ENCODE data around the gene MACROD2. TPM values are rescaled to one million over a fixed set of nuclear protein-coding genes. Genes with fewer than 3 reads are reported as not detected.

The MACROD2 gene
- total and polyA plus RNA-seq, 2 experiments from 2014 or later, result 2.8 to 4.3 TPM

DNA sequence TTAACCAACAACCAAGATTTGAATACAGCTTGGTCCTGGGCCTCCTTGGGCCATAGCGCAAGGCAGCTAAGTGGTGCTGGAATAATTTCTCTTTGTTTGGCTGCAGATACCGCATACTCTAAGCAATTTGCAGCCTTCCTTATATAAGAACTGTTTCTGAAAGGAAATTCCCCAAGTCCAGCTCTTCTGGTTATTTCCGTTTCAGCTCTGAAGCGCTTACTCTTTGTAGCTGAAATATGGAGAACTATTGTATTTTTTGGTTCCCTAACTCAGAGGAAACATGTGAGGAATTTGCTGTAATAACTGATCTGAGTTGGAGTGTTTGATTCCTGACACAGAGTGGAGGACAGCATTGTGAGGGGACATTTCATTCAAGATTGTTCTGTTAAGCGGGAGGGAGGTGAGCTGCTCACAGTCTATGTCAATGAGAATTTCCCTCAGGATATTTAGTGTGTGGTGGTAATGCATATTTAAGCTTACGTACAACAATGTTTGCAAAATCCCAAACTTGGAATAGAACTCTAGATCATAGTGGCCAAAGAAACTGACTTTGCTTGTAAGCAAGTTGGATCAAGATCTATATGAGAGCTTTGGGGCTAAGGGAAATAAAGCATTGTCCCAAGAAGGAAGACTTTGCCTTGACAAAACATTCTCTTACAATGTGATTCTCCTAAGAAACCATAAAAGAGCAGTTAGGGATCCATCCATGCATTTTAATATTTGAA is 918.7 kb downstream of the MACROD2 start:
- Histone ChIP-seq H3K4me3 (no peak overlapping the region), H2AFZ (no peak overlapping the region; the same call in 1 of the 2 replicates), H3K9me2 (ENCODE audit: insufficient read depth) (no peaks in the 10 kb centered on the region; the same call in 1 of the 2 replicates), H3K4me1 (ENCODE audit: insufficient read depth) (peaks cover 6% of the 10 kb centered on the region; the same call in 1 of the 2 replicates), H3K27me3 (ENCODE audit: insufficient read depth) (no peaks in the 10 kb centered on the region), H3F3A (replicated peaks; ENCODE audit: low read depth) (no peaks in the 10 kb centered on the region), H3K27ac (ENCODE audit: low read depth) (no peak overlapping the region), H3K4me2 (no peak overlapping the region), H3K36me3 (ENCODE audit: insufficient read depth) (no peaks in the 10 kb centered on the region), H4K20me1 (replicated peaks; ENCODE audit: insufficient read depth) (no peaks in the 10 kb centered on the region), H3K79me2 (replicated peaks; ENCODE audit: insufficient read depth) (no peaks in the 10 kb centered on the region)
- H3K4me1 Mint-ChIP-seq, result peaks cover 20% of the 10 kb centered on the region
- H3K27ac Mint-ChIP-seq, result no peak overlapping the region
- DNase-seq (ENCODE audit: low spot score) (no peak), ATAC-seq (no peak)
- TF ChIP-seq STAT1 (IDR thresholded peaks at IDR 0.05; ENCODE audit: unreplicated experiment), result no peak
- no peak for TF ChIP-seq NANOG (IDR thresholded peaks at IDR 0.05; ENCODE audit: borderline replicate concordance)
- TF ChIP-seq, protein P1, sequence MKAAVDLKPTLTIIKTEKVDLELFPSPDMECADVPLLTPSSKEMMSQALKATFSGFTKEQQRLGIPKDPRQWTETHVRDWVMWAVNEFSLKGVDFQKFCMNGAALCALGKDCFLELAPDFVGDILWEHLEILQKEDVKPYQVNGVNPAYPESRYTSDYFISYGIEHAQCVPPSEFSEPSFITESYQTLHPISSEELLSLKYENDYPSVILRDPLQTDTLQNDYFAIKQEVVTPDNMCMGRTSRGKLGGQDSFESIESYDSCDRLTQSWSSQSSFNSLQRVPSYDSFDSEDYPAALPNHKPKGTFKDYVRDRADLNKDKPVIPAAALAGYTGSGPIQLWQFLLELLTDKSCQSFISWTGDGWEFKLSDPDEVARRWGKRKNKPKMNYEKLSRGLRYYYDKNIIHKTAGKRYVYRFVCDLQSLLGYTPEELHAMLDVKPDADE (IDR thresholded peaks at IDR 0.05), result no peak
- no peak for TF ChIP-seq REST (IDR thresholded peaks at IDR 0.05; ENCODE audit: unreplicated experiment)
- TF ChIP-seq ZNF114 (CRISPR knock-in tag; IDR thresholded peaks at IDR 0.05), result no peak
- no peak for TF ChIP-seq ZNF462 (CRISPR knock-in tag; IDR thresholded peaks at IDR 0.05)
- no peak for TF ChIP-seq JUNB (IDR thresholded peaks at IDR 0.05; ENCODE audit: unreplicated experiment)
- TF ChIP-seq CREB1 (CRISPR knock-in tag; IDR thresholded peaks at IDR 0.05; ENCODE audit: low read depth), result no peak
- TF ChIP-seq POLR2AphosphoS5 (IDR thresholded peaks at IDR 0.05; ENCODE audit: low read depth), result no peak
- no peak for TF ChIP-seq ZNF331 (CRISPR knock-in tag; IDR thresholded peaks at IDR 0.05; ENCODE audit: low read depth)
- no peak for TF ChIP-seq EZH2 (IDR thresholded peaks at IDR 0.05; ENCODE audit: low read depth, unreplicated experiment)
- no peak overlapping the region for H3K4me3 Mint-ChIP-seq
- H3K9me3 Mint-ChIP-seq, result no peaks in the 10 kb centered on the region
- no peaks in the 10 kb centered on the region for H3K36me3 Mint-ChIP-seq (ENCODE audit: low read depth)
- H3K27me3 Mint-ChIP-seq (ENCODE audit: insufficient read depth, low read depth, poor library complexity), result no peaks in the 10 kb centered on the region

All from GM23338 (cell line).